Measurements from ENCODE around the gene AGAP1. TPM values are rescaled to one million over a fixed set of nuclear protein-coding genes. Genes with fewer than 3 reads are reported as not detected.
A peak's percentile ranks its signal among the peaks of the same experiment; 100 is the strongest.

The AGAP1 gene
- total RNA-seq, 1 donor from 2014 or later: 47.2 TPM

DNA sequence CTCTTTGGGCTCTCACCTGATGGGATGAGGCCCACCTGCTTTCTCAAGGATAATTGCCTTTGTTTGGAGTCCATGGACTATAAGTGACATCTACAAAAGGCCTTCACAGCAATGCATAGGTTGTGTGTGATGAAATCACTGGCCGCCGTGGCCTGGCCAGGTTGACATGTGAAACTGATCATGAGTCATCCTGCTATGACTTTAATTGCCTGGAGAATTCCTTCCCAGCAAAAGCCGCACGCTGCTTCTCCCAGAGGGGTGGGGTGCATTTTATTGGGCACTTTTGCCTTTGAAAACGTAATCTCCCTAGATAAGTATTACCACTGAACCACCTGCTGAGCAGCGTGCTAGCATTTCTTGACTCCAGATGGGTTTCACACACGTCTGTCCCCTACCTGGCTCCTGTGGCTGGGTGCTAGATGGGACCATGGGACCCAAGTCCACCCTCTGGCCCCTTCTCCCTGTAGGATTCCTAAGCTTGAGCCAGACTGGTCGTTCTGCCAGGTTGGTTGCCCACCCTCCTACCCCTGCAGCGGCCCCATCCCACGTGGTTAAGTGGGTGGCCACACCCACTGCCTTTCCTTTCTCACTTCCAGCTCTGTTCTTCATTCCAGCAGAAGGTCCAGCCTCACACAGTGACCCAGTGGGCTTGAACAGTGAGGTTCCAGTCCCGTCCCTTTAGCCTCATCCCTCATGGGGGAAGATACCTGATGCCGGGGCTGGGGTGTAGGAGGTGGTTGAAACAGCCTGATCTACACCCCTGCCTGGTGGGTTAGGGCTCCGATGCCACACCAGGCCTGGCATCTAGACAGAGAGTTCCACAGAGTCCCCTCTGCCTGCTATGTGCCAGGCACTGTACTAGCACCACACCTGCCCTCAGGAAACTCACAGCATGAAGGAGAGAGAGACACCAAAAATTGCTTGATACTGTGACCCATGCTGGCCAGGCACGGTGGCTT is 584.7 kb downstream of the AGAP1 start:
- Mint-ChIP-seq H3K4me1 (ENCODE audit: low read depth) (peaks cover 9% of the 10 kb centered on the region), H3K27ac (peak overlapping the region; percentile 85), H3K9me3 (ENCODE audit: low read depth) (no peaks in the 10 kb centered on the region), H3K36me3 (ENCODE audit: insufficient read depth) (no peaks in the 10 kb centered on the region), H3K27me3 (no peaks in the 10 kb centered on the region), H3K4me3 (ENCODE audit: low read depth) (no peak overlapping the region)
- no peak for DNase-seq (ENCODE audit: low spot score, unreplicated experiment)
- TF ChIP-seq, protein P1, sequence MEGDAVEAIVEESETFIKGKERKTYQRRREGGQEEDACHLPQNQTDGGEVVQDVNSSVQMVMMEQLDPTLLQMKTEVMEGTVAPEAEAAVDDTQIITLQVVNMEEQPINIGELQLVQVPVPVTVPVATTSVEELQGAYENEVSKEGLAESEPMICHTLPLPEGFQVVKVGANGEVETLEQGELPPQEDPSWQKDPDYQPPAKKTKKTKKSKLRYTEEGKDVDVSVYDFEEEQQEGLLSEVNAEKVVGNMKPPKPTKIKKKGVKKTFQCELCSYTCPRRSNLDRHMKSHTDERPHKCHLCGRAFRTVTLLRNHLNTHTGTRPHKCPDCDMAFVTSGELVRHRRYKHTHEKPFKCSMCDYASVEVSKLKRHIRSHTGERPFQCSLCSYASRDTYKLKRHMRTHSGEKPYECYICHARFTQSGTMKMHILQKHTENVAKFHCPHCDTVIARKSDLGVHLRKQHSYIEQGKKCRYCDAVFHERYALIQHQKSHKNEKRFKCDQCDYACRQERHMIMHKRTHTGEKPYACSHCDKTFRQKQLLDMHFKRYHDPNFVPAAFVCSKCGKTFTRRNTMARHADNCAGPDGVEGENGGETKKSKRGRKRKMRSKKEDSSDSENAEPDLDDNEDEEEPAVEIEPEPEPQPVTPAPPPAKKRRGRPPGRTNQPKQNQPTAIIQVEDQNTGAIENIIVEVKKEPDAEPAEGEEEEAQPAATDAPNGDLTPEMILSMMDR (IDR thresholded peaks at IDR 0.05; ENCODE audit: unreplicated experiment): no peak

DNA sequence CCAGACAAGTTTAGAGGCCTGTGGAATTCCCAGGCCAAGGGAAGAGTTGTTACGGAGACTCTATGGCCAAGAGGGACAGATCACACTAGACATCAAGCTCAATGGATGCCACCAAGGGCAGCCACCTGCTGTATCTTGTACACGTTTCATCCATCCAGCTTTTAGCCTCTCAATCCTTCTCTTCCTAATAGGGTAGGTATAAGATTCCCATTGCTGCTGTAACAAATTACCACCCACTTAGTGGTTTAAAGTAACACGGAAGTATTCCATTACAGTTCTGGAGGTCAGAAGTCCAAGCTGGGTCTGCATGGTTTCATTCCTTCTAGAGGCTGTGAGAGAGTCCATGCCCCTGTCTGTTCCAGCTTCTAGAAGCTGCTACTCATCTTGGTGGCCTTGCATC is 586.6 kb downstream of the AGAP1 start:
- Mint-ChIP-seq H3K4me1 (ENCODE audit: low read depth) (peaks cover 12% of the 10 kb centered on the region), H3K27ac (peak overlapping the region; percentile 61), H3K4me3 (ENCODE audit: low read depth) (no peak overlapping the region), H3K9me3 (ENCODE audit: low read depth) (no peaks in the 10 kb centered on the region), H3K36me3 (ENCODE audit: insufficient read depth) (no peaks in the 10 kb centered on the region), H3K27me3 (no peaks in the 10 kb centered on the region)
- no peak for DNase-seq (ENCODE audit: low spot score, unreplicated experiment)
- TF ChIP-seq, protein P1 (IDR thresholded peaks at IDR 0.05; ENCODE audit: unreplicated experiment): no peak

DNA sequence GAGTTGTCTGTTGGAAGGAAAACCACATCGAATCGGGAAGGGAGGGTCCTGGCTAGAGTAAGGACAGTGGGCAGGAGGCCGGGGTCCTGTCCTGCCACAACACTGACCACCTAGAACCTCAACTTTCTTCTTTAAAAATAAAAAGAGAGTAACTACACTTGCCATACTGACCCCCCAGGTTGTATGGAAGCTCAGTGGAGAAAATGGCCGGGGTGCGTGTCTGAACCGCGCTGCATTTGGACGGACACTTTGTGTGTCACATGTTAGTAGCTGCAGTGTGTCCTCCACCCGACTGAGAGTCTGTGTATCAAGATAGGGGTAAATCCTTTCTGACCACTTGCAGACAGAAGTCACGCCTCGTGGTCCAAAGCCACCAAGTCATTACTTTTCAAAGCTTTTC is 587.3 kb downstream of the AGAP1 start:
- DNase-seq (ENCODE audit: low spot score, unreplicated experiment): no peak

DNA sequence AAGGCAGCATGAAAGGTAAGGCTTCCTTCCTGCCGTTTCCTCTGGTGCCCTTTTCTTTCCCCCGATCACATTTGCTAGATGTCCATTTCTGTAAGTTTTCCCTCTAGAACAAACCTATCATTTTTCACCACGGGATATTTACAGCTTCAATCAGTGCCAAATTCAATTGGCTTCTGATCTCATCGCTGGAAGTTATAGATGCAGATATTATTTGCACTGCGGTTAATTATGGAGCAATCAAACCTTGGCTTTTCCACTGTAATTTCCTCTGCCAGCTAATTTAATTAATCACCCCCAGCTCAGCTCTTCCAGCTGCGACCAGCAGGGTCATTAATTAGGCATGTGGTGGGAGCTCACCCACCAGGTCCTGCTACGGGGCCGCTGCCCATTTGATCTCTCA is 588.2 kb downstream of the AGAP1 start:
- Mint-ChIP-seq H3K4me1 (ENCODE audit: low read depth) (peaks cover 20% of the 10 kb centered on the region), H3K9me3 (ENCODE audit: low read depth) (no peaks in the 10 kb centered on the region), H3K36me3 (ENCODE audit: insufficient read depth) (no peaks in the 10 kb centered on the region), H3K4me3 (ENCODE audit: low read depth) (no peak overlapping the region), H3K27ac (no peak overlapping the region), H3K27me3 (no peaks in the 10 kb centered on the region)
- TF ChIP-seq, protein P1 (IDR thresholded peaks at IDR 0.05; ENCODE audit: unreplicated experiment): no peak
- no peak for DNase-seq (ENCODE audit: low spot score, unreplicated experiment)

More for the DNA sequence above, 587.3 kb downstream of the AGAP1 start:
- H3K4me1 Mint-ChIP-seq (ENCODE audit: low read depth): peaks cover 15% of the 10 kb centered on the region
- TF ChIP-seq, protein P1 (IDR thresholded peaks at IDR 0.05; ENCODE audit: unreplicated experiment): no peak
- H3K9me3 Mint-ChIP-seq (ENCODE audit: low read depth): no peaks in the 10 kb centered on the region
- no peak overlapping the region for H3K27ac Mint-ChIP-seq
- H3K36me3 Mint-ChIP-seq (ENCODE audit: insufficient read depth): no peaks in the 10 kb centered on the region
- H3K4me3 Mint-ChIP-seq (ENCODE audit: low read depth): no peak overlapping the region
- H3K27me3 Mint-ChIP-seq: no peaks in the 10 kb centered on the region

DNA sequence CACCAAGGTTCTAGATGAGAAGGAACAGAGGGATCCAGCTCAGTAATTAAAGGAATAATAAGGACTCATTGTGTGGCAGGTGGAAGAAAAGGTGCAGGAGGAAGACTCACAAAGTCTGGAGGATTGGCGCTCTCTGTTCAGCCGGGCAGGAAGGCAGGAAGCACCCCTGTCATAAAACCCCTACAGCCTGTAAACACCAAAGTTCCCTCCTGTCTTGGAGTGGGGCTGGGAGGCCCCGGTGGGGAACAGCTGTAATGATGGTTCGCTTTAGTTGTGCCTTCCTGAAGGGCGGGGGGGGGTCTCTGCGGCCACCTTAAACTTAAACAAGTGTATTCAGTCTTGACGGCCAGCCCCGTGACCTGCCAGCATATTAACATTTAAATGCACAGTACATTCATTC is 590.1 kb downstream of the AGAP1 start:
- TF ChIP-seq, protein P1 (IDR thresholded peaks at IDR 0.05; ENCODE audit: unreplicated experiment): no peak
- Mint-ChIP-seq H3K4me1 (ENCODE audit: low read depth) (peaks cover 13% of the 10 kb centered on the region), H3K27me3 (no peaks in the 10 kb centered on the region), H3K4me3 (ENCODE audit: low read depth) (no peak overlapping the region), H3K36me3 (ENCODE audit: insufficient read depth) (no peaks in the 10 kb centered on the region), H3K27ac (no peak overlapping the region), H3K9me3 (ENCODE audit: low read depth) (no peaks in the 10 kb centered on the region)
- DNase-seq (ENCODE audit: low spot score, unreplicated experiment): no peak

All from progenitor cell of endocrine pancreas (in vitro differentiated cells).